Mesenchymal stem cell (in vitro differentiated cells and primary cell): ENCODE data around the gene MYOZ2.

Experiments used
- DNase-seq: peaks from one replicate; pipeline ENCODE4 v3.0.0-alpha.2; 2013
- H2AFZ ChIP-seq: one replicate; pipeline ENCODE4 v1.6.1; 2013; ENCODE audit warnings: low read depth, mild to moderate bottlenecking, control low read depth, inconsistent platforms, low read length, moderate library complexity
- H2AK5ac ChIP-seq: 2 replicates; pipeline ENCODE4 v1.6.1; 2013; ENCODE audit warnings: low read length, moderate library complexity, mild to moderate bottlenecking, inconsistent platforms; ENCODE audit not compliant: severe bottlenecking
- H2BK120ac ChIP-seq: one replicate; pipeline ENCODE4 v1.6.1; 2013; ENCODE audit warnings: low read depth, mild to moderate bottlenecking, inconsistent platforms, low read length, moderate library complexity
- H2BK12ac ChIP-seq, 2 experiments: one replicate each; pipeline ENCODE4 v1.6.1; 2013; ENCODE audit warnings: inconsistent platforms in 2 of 2, low read length in 2 of 2, mild to moderate bottlenecking in 2 of 2, moderate library complexity in 2 of 2, control low read depth in 1 of 2
- H2BK15ac ChIP-seq: one replicate; pipeline ENCODE4 v1.6.1; 2013; ENCODE audit warnings: mild to moderate bottlenecking, low read depth, inconsistent platforms; ENCODE audit not compliant: poor library complexity, severe bottlenecking
- H2BK5ac ChIP-seq: 2 replicates; pipeline ENCODE4 v1.6.1; 2013; ENCODE audit warnings: low read depth, mild to moderate bottlenecking, low read length, control low read depth, inconsistent platforms; ENCODE audit not compliant: poor library complexity, severe bottlenecking
- H3K14ac ChIP-seq, 2 experiments: one replicate each; pipeline ENCODE4 v1.6.1; 2013; ENCODE audit warnings: inconsistent platforms in 2 of 2, low read length in 2 of 2, control low read depth in 1 of 2, mild to moderate bottlenecking in 1 of 2, moderate library complexity in 1 of 2
- H3K18ac ChIP-seq, 2 experiments: one replicate each; pipeline ENCODE4 v1.6.1; 2013; ENCODE audit warnings: inconsistent platforms in 2 of 2, low read length in 2 of 2, control low read depth in 1 of 2, low read depth in 1 of 2, mild to moderate bottlenecking in 1 of 2
- H3K23ac ChIP-seq, 2 experiments: one replicate each; pipeline ENCODE4 v1.6.1; 2013; ENCODE audit warnings: inconsistent platforms in 2 of 2, low read length in 2 of 2, mild to moderate bottlenecking in 2 of 2, moderate library complexity in 2 of 2, control low read depth in 1 of 2
- H3K27ac ChIP-seq: 2 replicates; pipeline ENCODE4 v1.5.1; 2013; ENCODE audit warnings: mild to moderate bottlenecking, moderate library complexity, low read length, control low read depth, inconsistent platforms; ENCODE audit not compliant: poor library complexity, severe bottlenecking
- H3K27me3 ChIP-seq, 2 experiments: 2 replicates each; pipeline versions ENCODE4 v1.6.1 to v1.7.0; 2013; ENCODE audit warnings: low read length in 2 of 2, mild to moderate bottlenecking in 2 of 2, moderate library complexity in 2 of 2, control low read depth in 1 of 2, inconsistent platforms in 1 of 2; ENCODE audit not compliant: control insufficient read depth in 1 of 2, insufficient read depth in 1 of 2
- H3K36me3 ChIP-seq, 2 experiments: 2 replicates each; pipeline versions ENCODE4 v1.6.1 to v1.7.0; 2013; ENCODE audit warnings: low read length in 2 of 2, control low read depth in 1 of 2, inconsistent platforms in 1 of 2, low read depth in 1 of 2, mild to moderate bottlenecking in 1 of 2; ENCODE audit not compliant: insufficient read depth in 2 of 2, control insufficient read depth in 1 of 2
- H3K4ac ChIP-seq, 2 experiments: one replicate each; pipeline ENCODE4 v1.6.1; 2013; ENCODE audit warnings: inconsistent platforms in 2 of 2, low read length in 2 of 2, mild to moderate bottlenecking in 2 of 2, moderate library complexity in 2 of 2, control low read depth in 1 of 2, low read depth in 1 of 2
- H3K4me1 ChIP-seq: 2 replicates; pipeline ENCODE4 v1.6.1; 2013; ENCODE audit warnings: low read depth, low read length, control low read depth; ENCODE audit not compliant: control insufficient read depth, insufficient read depth
- H3K4me2 ChIP-seq: 2 replicates; pipeline ENCODE4 v1.6.1; 2013; ENCODE audit warnings: low read length, mild to moderate bottlenecking, inconsistent platforms; ENCODE audit not compliant: poor library complexity, severe bottlenecking
- H3K4me3 ChIP-seq, 2 experiments: 2 replicates each; pipeline versions ENCODE4 v1.5.1 to v1.7.0; 2013; ENCODE audit warnings: low read length in 2 of 2, mild to moderate bottlenecking in 2 of 2, control low read depth in 1 of 2, low read depth in 1 of 2; ENCODE audit not compliant: insufficient read depth in 1 of 2
- H3K79me1 ChIP-seq: replicated peaks from 2 replicates; pipeline ENCODE4 v1.6.1; 2013; ENCODE audit warnings: mild to moderate bottlenecking, control low read depth, low read length, inconsistent platforms; ENCODE audit not compliant: poor library complexity, severe bottlenecking
- H3K9ac ChIP-seq: 2 replicates; pipeline ENCODE4 v1.7.0; 2013; ENCODE audit warnings: mild to moderate bottlenecking, low read length, moderate library complexity
- H3K9me3 ChIP-seq: 2 replicates; pipeline ENCODE4 v1.7.0; 2013; ENCODE audit warnings: mild to moderate bottlenecking, low read length; ENCODE audit not compliant: control insufficient read depth
- H4K8ac ChIP-seq: one replicate; pipeline ENCODE4 v1.6.1; 2013; ENCODE audit warnings: inconsistent platforms, mild to moderate bottlenecking, low read length, moderate library complexity
- H4K91ac ChIP-seq: one replicate; pipeline ENCODE4 v1.6.1; 2013; ENCODE audit warnings: mild to moderate bottlenecking, low read length, inconsistent platforms
- WGBS: methylation state at CpG from one replicate; pipeline ENCODE4 v1.1.7; 2013; ENCODE audit warnings: mixed read lengths; 5-methylcytosine and 5-hydroxymethylcytosine counted together

MYOZ2 gene

GRCh38 chr4:119211867-119212233, 76.2 kb downstream of the MYOZ2 start:
- no peak overlapping the region for H4K91ac ChIP-seq
- no peak for DNase-seq
- peak overlapping the region; percentile 99 for H3K9ac ChIP-seq
- no peak overlapping the region for H2BK12ac ChIP-seq
- peak overlapping the region in 1 of 2 experiments; percentile 26 for H3K14ac ChIP-seq
- H3K4me3 ChIP-seq, result peak overlapping the region; percentile 50 to 87
- no peaks in the 10 kb centered on the region for H3K4me1 ChIP-seq
- WGBS, result under 1% methylated on average over 12 of the region's 12 CpGs
- no peaks in the 10 kb centered on the region for H3K9me3 ChIP-seq
- no peak overlapping the region for H3K4ac ChIP-seq
- H2AFZ ChIP-seq, result no peak overlapping the region
- H3K79me1 ChIP-seq, result peaks cover 2% of the 10 kb centered on the region
- no peak overlapping the region for H2BK120ac ChIP-seq
- H2BK15ac ChIP-seq, result no peak overlapping the region
- no peak overlapping the region for H2BK5ac ChIP-seq
- peaks cover 0 to 20% of the 10 kb centered on the region in 2 experiments for H3K36me3 ChIP-seq
- H2AK5ac ChIP-seq, result no peak overlapping the region
- no peak overlapping the region for H3K23ac ChIP-seq
- H3K27ac ChIP-seq, result peak overlapping the region; percentile 93
- H3K4me2 ChIP-seq, result peak overlapping the region; percentile 72
- H3K27me3 ChIP-seq, result no peaks in the 10 kb centered on the region
- peak overlapping the region; percentile 45 for H4K8ac ChIP-seq
- peak overlapping the region; percentile 34 to 71 for H3K18ac ChIP-seq

- Histone ChIP-seq H2AFZ (peak within 1 kb of the TSS; percentile 96), H3K27me3 (no peaks in the 10 kb centered on the region), H3K9me3 (no peaks in the 10 kb centered on the region), H3K4me2 (peak within 1 kb of the TSS; percentile 79), H3K79me1 (peaks cover 4% of the 10 kb centered on the region), H2BK15ac (no peak within 1 kb of the TSS), H2BK12ac (no peak within 1 kb of the TSS), H3K36me3 (peaks cover 0 to 26% of the 10 kb centered on the region in 2 experiments), H3K4ac (peak within 1 kb of the TSS in 1 of 2 experiments; percentile 79), H2BK120ac (no peak within 1 kb of the TSS), H4K8ac (peak within 1 kb of the TSS; percentile 45), H2AK5ac (no peak within 1 kb of the TSS), H4K91ac (peak within 1 kb of the TSS; percentile 7), H3K4me1 (no peaks in the 10 kb centered on the region), H3K23ac (peak within 1 kb of the TSS in 1 of 2 experiments; percentile 46), H3K18ac (peak within 1 kb of the TSS; percentile 69 to 71), H2BK5ac (peak within 1 kb of the TSS; percentile 85), H3K4me3 (peak within 1 kb of the TSS; percentile 77 to 87), H3K14ac (peak within 1 kb of the TSS in 1 of 2 experiments; percentile 53), H3K27ac (peak within 1 kb of the TSS; percentile 93), H3K9ac (peak within 1 kb of the TSS; percentile 99)
- peak; percentile 99 for DNase-seq
- WGBS, result under 1% methylated on average over 51 of the region's 55 CpGs
These were observed 76.8 kb downstream of the MYOZ2 start, which contains the start of gene USP53 for GRCh38 chr4:119212234-119212963. Gene USP53 (plus strand): TSS chr4:119212713. CDS start chr4:119239760, 27,047 bp downstream.

- no peak overlapping the region for H2BK120ac ChIP-seq
- peaks cover 10% of the 10 kb centered on the region for H3K79me1 ChIP-seq
- H3K27ac ChIP-seq, result peak overlapping the region; percentile 92
- DNase-seq, result peak; percentile 97
- H3K9ac ChIP-seq, result peak overlapping the region; percentile 99
- H3K4me1 ChIP-seq, result no peaks in the 10 kb centered on the region
- H2BK5ac ChIP-seq, result peak overlapping the region; percentile 85
- H3K4me2 ChIP-seq, result peak overlapping the region; percentile 79
- WGBS, result under 1% methylated on average over 24 of the region's 24 CpGs
- no peaks in the 10 kb centered on the region for H3K9me3 ChIP-seq
- peak overlapping the region; percentile 69 to 70 for H3K18ac ChIP-seq
- no peak overlapping the region for H2BK15ac ChIP-seq
- H3K4me3 ChIP-seq, result peak overlapping the region; percentile 77 to 87
- peaks cover 0 to 32% of the 10 kb centered on the region in 2 experiments for H3K36me3 ChIP-seq
- no peaks in the 10 kb centered on the region for H3K27me3 ChIP-seq
- peak overlapping the region in 1 of 2 experiments; percentile 46 for H3K23ac ChIP-seq
- H4K91ac ChIP-seq, result peak overlapping the region; percentile 7
- peak overlapping the region in 1 of 2 experiments; percentile 53 for H3K14ac ChIP-seq
- H2BK12ac ChIP-seq, result no peak overlapping the region
- peak overlapping the region in 1 of 2 experiments; percentile 79 for H3K4ac ChIP-seq
- peak overlapping the region; percentile 96 for H2AFZ ChIP-seq
- no peak overlapping the region for H2AK5ac ChIP-seq
- H4K8ac ChIP-seq, result no peak overlapping the region
These were observed 77.5 kb downstream of the MYOZ2 start for GRCh38 chr4:119212964-119213606.

- no peak overlapping the region for H2BK120ac ChIP-seq
- H3K9ac ChIP-seq, result peak overlapping the region; percentile 99
- H3K14ac ChIP-seq, result no peak overlapping the region
- H4K8ac ChIP-seq, result no peak overlapping the region
- no peak overlapping the region for H3K27ac ChIP-seq
- H3K4me1 ChIP-seq, result no peaks in the 10 kb centered on the region
- H3K23ac ChIP-seq, result no peak overlapping the region
- no peak overlapping the region for H2BK5ac ChIP-seq
- H2BK12ac ChIP-seq, result no peak overlapping the region
- H3K36me3 ChIP-seq, result peaks cover 0 to 82% of the 10 kb centered on the region in 2 experiments
- H3K27me3 ChIP-seq, result no peaks in the 10 kb centered on the region
- no peak overlapping the region for H2AFZ ChIP-seq
- peaks cover 15% of the 10 kb centered on the region for H3K79me1 ChIP-seq
- peak overlapping the region in 1 of 2 experiments; percentile 87 for H3K4me3 ChIP-seq
- no peak overlapping the region for H2AK5ac ChIP-seq
- H3K4ac ChIP-seq, result no peak overlapping the region
- no peak overlapping the region for H4K91ac ChIP-seq
- H3K9me3 ChIP-seq, result no peaks in the 10 kb centered on the region
- no peak overlapping the region for H3K18ac ChIP-seq
- no peak overlapping the region for H2BK15ac ChIP-seq
- 100% methylated on average over 1 of the region's 1 CpG for WGBS
- H3K4me2 ChIP-seq, result no peak overlapping the region
- DNase-seq, result no peak
These were observed 82.5 kb downstream of the MYOZ2 start for GRCh38 chr4:119218093-119218492.
